H1 (cell line): ENCODE results near the gene UMODL1. TPM values are rescaled to one million over a fixed set of nuclear protein-coding genes. Genes with fewer than 3 reads are reported as not detected.

Experiments used
- CTCF ChIA-PET: fragments of 300-600 bp; sonication (Branson Sonifier 250); formaldehyde crosslinking; loops from one replicate; lab custom pipeline; 2021; ENCODE audit not compliant: partially characterized antibody; lab: Charles Lee
- POLR2A ChIA-PET: fragments of 300-600 bp; sonication (Branson Sonifier 250); formaldehyde crosslinking; loops from one replicate; lab custom pipeline; 2021; ENCODE audit warnings: inconsistent platforms; ENCODE audit not compliant: partially characterized antibody; lab: Charles Lee
- DNase-seq, 2 experiments: peaks; one replicate each; pipeline versions ENCODE4 v3.0.0 to v3.0.0-alpha.2; 2010 to 2022; ENCODE audit warnings: low spot score in 2 of 2, low read depth in 1 of 2, mixed read lengths in 1 of 2
- FAIRE-seq: peaks from 2 replicates; lab custom pipeline; 2011; peaks lifted over from hg19 to GRCh38; lab: Jason Lieb, UNC
- H2AFZ ChIP-seq: 2 replicates; pipeline ENCODE4 v1.8.1; 2012; ENCODE audit warnings: low read length, inconsistent platforms
- H2AK5ac ChIP-seq: 2 replicates; pipeline ENCODE4 v1.6.1; 2013; ENCODE audit warnings: low read depth, low read length
- H2BK120ac ChIP-seq: replicated peaks from 2 replicates; pipeline ENCODE3; 2013; ENCODE audit warnings: low read depth, low read length, inconsistent platforms
- H2BK12ac ChIP-seq: 2 replicates; pipeline ENCODE4 v1.6.1; 2013; ENCODE audit warnings: low read depth, low read length
- H2BK15ac ChIP-seq: 2 replicates; pipeline ENCODE4 v1.6.1; 2013; ENCODE audit warnings: low read length
- H2BK20ac ChIP-seq: 2 replicates; pipeline ENCODE4 v1.6.1; 2013; ENCODE audit warnings: low read length
- H2BK5ac ChIP-seq: 2 replicates; pipeline ENCODE4 v1.6.1; 2013; ENCODE audit warnings: low read depth, low read length
- H3K14ac ChIP-seq: 2 replicates; pipeline ENCODE4 v1.6.1; 2013; ENCODE audit warnings: inconsistent platforms; ENCODE audit not compliant: insufficient read length
- H3K18ac ChIP-seq: 2 replicates; pipeline ENCODE4 v1.6.1; 2013; ENCODE audit warnings: low read length; ENCODE audit errors: extremely low read depth
- H3K23ac ChIP-seq: 2 replicates; pipeline ENCODE4 v1.6.1; 2013; ENCODE audit warnings: inconsistent platforms; ENCODE audit not compliant: insufficient read length
- H3K23me2 ChIP-seq: 2 replicates; pipeline ENCODE4 v1.6.1; 2013; ENCODE audit warnings: low read depth, low read length
- H3K27ac ChIP-seq: 2 replicates; pipeline ENCODE4 v1.6.1; 2011; ENCODE audit warnings: low read depth, low read length, inconsistent platforms
- H3K27me3 ChIP-seq, 4 experiments: replicated peaks in 1 of 4; 1 replicate in 1 of 4; 2 replicates in 3 of 4; pipeline versions ENCODE4 v1.6.1 to v1.8.1; 2011 to 2013; ENCODE audit warnings: low read length in 3 of 4, mild to moderate bottlenecking in 3 of 4, inconsistent platforms in 2 of 4, mixed read lengths in 2 of 4, moderate library complexity in 1 of 4; ENCODE audit not compliant: control insufficient read depth in 3 of 4, insufficient read depth in 3 of 4; ENCODE audit errors: extremely low read depth in 1 of 4
- H3K36me3 ChIP-seq, 4 experiments: 2 replicates each; pipeline versions ENCODE4 v1.6.1 to v1.8.1; 2011 to 2013; ENCODE audit warnings: mild to moderate bottlenecking in 4 of 4, low read length in 3 of 4, moderate library complexity in 2 of 4, control low read depth in 1 of 4, inconsistent platforms in 1 of 4; ENCODE audit not compliant: insufficient read depth in 4 of 4, control insufficient read depth in 2 of 4
- H3K4ac ChIP-seq: replicated peaks from 2 replicates; pipeline ENCODE3; 2013; ENCODE audit warnings: low read length, low read depth, mixed read lengths, inconsistent platforms; ENCODE audit not compliant: insufficient read length
- H3K4me1 ChIP-seq, 4 experiments: replicated peaks in 1 of 4; 1 replicate in 1 of 4; 2 replicates in 3 of 4; pipeline versions ENCODE4 v1.6.1 to v1.8.1; 2011 to 2013; ENCODE audit warnings: low read length in 3 of 4, inconsistent platforms in 2 of 4, mixed read lengths in 1 of 4; ENCODE audit not compliant: insufficient read depth in 4 of 4, control insufficient read depth in 3 of 4
- H3K4me2 ChIP-seq, 2 experiments: 2 replicates each; pipeline versions ENCODE4 v1.6.1 to v1.8.1; 2011 to 2013; ENCODE audit warnings: low read depth in 2 of 2, low read length in 2 of 2, control low read depth in 1 of 2, inconsistent platforms in 1 of 2, mild to moderate bottlenecking in 1 of 2; ENCODE audit not compliant: insufficient read depth in 1 of 2
- H3K4me3 ChIP-seq, 4 experiments: fragments of 200-600, 300-600 bp in 1 of 4; sonication (generic), shearing (Covaris generic), sonication (Bioruptor Twin) in 1 of 4; 2 replicates each; pipeline versions ENCODE4 v1.5.1 to v1.8.1; 2011 to 2016; ENCODE audit warnings: low read length in 4 of 4, low read depth in 3 of 4, control low read depth in 2 of 4, inconsistent platforms in 2 of 4, mild to moderate bottlenecking in 2 of 4, mixed read lengths in 1 of 4, moderate library complexity in 1 of 4; ENCODE audit not compliant: insufficient read depth in 2 of 4; ENCODE audit errors: extremely low read depth in 1 of 4
- H3K56ac ChIP-seq: replicated peaks from 2 replicates; pipeline ENCODE3; 2013; ENCODE audit warnings: low read depth, mild to moderate bottlenecking, mixed read lengths, low read length, inconsistent platforms; ENCODE audit not compliant: insufficient read length
- H3K79me1 ChIP-seq: 2 replicates; pipeline ENCODE4 v1.6.1; 2013; ENCODE audit warnings: low read depth, low read length, control low read depth
- H3K79me2 ChIP-seq, 2 experiments: 2 replicates each; pipeline versions ENCODE4 v1.6.1 to v1.8.1; 2012 to 2013; ENCODE audit warnings: low read length in 2 of 2, mild to moderate bottlenecking in 2 of 2, inconsistent platforms in 1 of 2; ENCODE audit not compliant: insufficient read depth in 2 of 2, control insufficient read depth in 1 of 2
- H3K9ac ChIP-seq, 4 experiments: replicated peaks in 1 of 4; 1 replicate in 1 of 4; 2 replicates in 3 of 4; pipeline versions ENCODE4 v1.6.1 to v1.8.1; 2011 to 2013; ENCODE audit warnings: low read depth in 3 of 4, low read length in 3 of 4, control low read depth in 2 of 4, mild to moderate bottlenecking in 2 of 4, moderate library complexity in 2 of 4, inconsistent platforms in 1 of 4; ENCODE audit errors: extremely low read depth in 1 of 4
- H3K9me3 ChIP-seq, 2 experiments: 2 replicates each; pipeline versions ENCODE4 v1.6.1 to v1.8.1; 2012 to 2013; ENCODE audit warnings: mild to moderate bottlenecking in 2 of 2, moderate library complexity in 2 of 2, control low read depth in 1 of 2, inconsistent platforms in 1 of 2, low read depth in 1 of 2, low read length in 1 of 2, mixed read lengths in 1 of 2; ENCODE audit not compliant: insufficient read depth in 2 of 2
- H4K20me1 ChIP-seq, 2 experiments: replicated peaks in 1 of 2; 2 replicates each; pipeline versions ENCODE3 to v1.8.1; 2011 to 2013; ENCODE audit warnings: inconsistent platforms in 2 of 2, low read length in 2 of 2, mild to moderate bottlenecking in 1 of 2; ENCODE audit not compliant: insufficient read depth in 2 of 2, control insufficient read depth in 1 of 2
- H4K5ac ChIP-seq: 2 replicates; pipeline ENCODE4 v1.6.1; 2013; ENCODE audit warnings: low read length, low read depth, mixed read lengths, inconsistent platforms; ENCODE audit not compliant: insufficient read length
- H4K8ac ChIP-seq: 2 replicates; pipeline ENCODE4 v1.8.0; 2013; ENCODE audit warnings: mild to moderate bottlenecking, moderate library complexity, low read length, inconsistent platforms; ENCODE audit not compliant: insufficient read depth; ENCODE audit errors: extremely low read depth
- H4K91ac ChIP-seq: replicated peaks from 2 replicates; pipeline ENCODE3; 2013; ENCODE audit warnings: low read length, mixed read lengths, inconsistent platforms; ENCODE audit not compliant: insufficient read length
- BCL11A ChIP-seq, 2 experiments: IDR thresholded peaks; one replicate each; pipeline ENCODE4 v1.6.1; 2011; ENCODE audit warnings: low read depth in 2 of 2, low read length in 2 of 2, mild to moderate bottlenecking in 2 of 2
- CBX8 ChIP-seq: fragments of 300-800, 300-1000 bp; sonication (generic); IDR thresholded peaks from 2 replicates; pipeline ENCODE4 v1.7.1; 2016; ENCODE audit warnings: low read depth, low read length, borderline replicate concordance
- EZH2 ChIP-seq: fragments of 200-600 bp; sonication (generic); IDR thresholded peaks from 2 replicates; pipeline ENCODE4 v1.7.1; 2012; ENCODE audit warnings: low read depth, mild to moderate bottlenecking, moderate library complexity, low read length, inconsistent platforms; ENCODE audit not compliant: severe bottlenecking
- JUND ChIP-seq: IDR thresholded peaks from 2 replicates; pipeline ENCODE4 v1.6.1; 2011; ENCODE audit warnings: mild to moderate bottlenecking, improper control_type of control experiment, low read length
- KDM1A ChIP-seq: fragments of 200-600, 300-600 bp; sonication (generic); IDR thresholded peaks from 2 replicates; pipeline ENCODE4 v1.7.1; 2016; ENCODE audit warnings: mild to moderate bottlenecking, low read length, borderline replicate concordance
- NANOG ChIP-seq: IDR thresholded peaks from 2 replicates; pipeline ENCODE4 v1.6.1; 2011; ENCODE audit warnings: low read length, low read depth, mild to moderate bottlenecking, inconsistent platforms; ENCODE audit not compliant: insufficient read depth, poor library complexity, severe bottlenecking
- RNF2 ChIP-seq: fragments of 200-900, 300-1000 bp; sonication (generic); IDR thresholded peaks from 2 replicates; pipeline ENCODE4 v1.7.1; 2016; ENCODE audit warnings: borderline replicate concordance, low read depth, mild to moderate bottlenecking, antibody characterized with exemption, low read length; ENCODE audit not compliant: poor library complexity, severe bottlenecking; ENCODE audit errors: missing control alignments
- WGBS, 2 experiments: shearing (Covaris generic) in 1 of 2; methylation state at CpG; one replicate each; pipeline versions ENCODE4 v1.1.6 to v1.1.7; 2013 to 2015; ENCODE audit warnings: low lambda C conversion rate in 2 of 2, mixed read lengths in 2 of 2, inconsistent platforms in 1 of 2, low coverage in 1 of 2, missing lambda C conversion rate in 1 of 2; ENCODE audit not compliant: insufficient replicate concordance in 2 of 2, insufficient coverage in 1 of 2, insufficient read length in 1 of 2; ENCODE audit errors: extremely low coverage in 1 of 2, missing lambda C conversion rate in 1 of 2; 5-methylcytosine and 5-hydroxymethylcytosine counted together
- polyA plus RNA-seq, 7 experiments: library from polyadenylated mRNA; depleted of rRNA in 3 of 7; stranded (reverse) in 5 of 7; unstranded in 2 of 7; fragments of >200 nt in 5 of 7; fragments of 200-250 nt in 2 of 7; gene quantifications; 1 replicate in 5 of 7; 2 replicates in 1 of 7; 4 replicates in 1 of 7; pipeline versions ENCODE4 v1.2.1 to v1.2.3, GENCODE V29; 2011 to 2013; ENCODE audit warnings: missing spikeins in 2 of 7, mixed read lengths in 2 of 7
- total RNA-seq: library from RNA; stranded (reverse); fragmentation: NEBNext Ultra II Directional; extraction: Animal tissue kit (Norgen Biotek cat#: 25700); gene quantifications from 2 replicates; pipeline ENCODE4 v1.2.1, GENCODE V29; 2021
- TF ChIP-seq, protein P1 (sequence below), 3 experiments: IDR thresholded peaks; 1 replicate in 2 of 3; 2 replicates in 1 of 3; pipeline versions ENCODE4 v1.5.1 to v1.6.1; 2011; ENCODE audit warnings: low read length in 3 of 3, mild to moderate bottlenecking in 3 of 3, inconsistent platforms in 2 of 3, low read depth in 1 of 3, moderate library complexity in 1 of 3; ENCODE audit not compliant: insufficient read depth in 1 of 3; ENCODE audit errors: control extremely low read depth in 1 of 3

Gene UMODL1
- total and polyA plus RNA-seq, 2 of the 8 experiments (the other 6 are each of a cell fraction or from before 2014, with no cell fraction given): not detected

DNA sequence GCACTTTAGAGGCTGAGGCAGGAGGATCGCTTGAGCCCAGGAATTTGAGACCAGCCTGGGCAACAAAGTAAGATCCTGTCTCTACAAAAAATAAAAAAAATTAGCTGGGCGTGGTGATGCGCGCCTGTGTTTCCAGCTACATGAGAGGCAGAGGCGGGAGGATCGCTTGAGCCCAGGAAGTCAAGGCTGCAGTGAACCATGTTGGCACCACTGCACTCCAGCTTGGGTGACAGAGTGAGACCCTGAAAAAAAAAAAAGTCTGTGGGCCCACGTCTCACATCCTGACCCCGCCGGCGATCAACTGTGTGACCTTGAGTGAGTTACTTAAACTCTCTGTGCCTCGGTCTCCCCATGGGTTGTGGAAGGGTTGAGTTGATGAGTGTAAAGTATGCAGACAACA lies 48.2 kb upstream of the UMODL1 start:
- no peak for FAIRE-seq
- Histone ChIP-seq H3K4me3 (no peak overlapping the region), H4K8ac (no peak overlapping the region; the same call in 1 of the 2 replicates), H2BK12ac (no peak overlapping the region; the same call in 1 of the 2 replicates), H4K5ac (no peak overlapping the region), H2BK5ac (no peak overlapping the region), H2AFZ (no peak overlapping the region), H3K23me2 (peaks cover 10% of the 10 kb centered on the region; the same call in 1 of the 2 replicates), H3K14ac (no peak overlapping the region), H3K36me3 (no peaks in the 10 kb centered on the region), H2BK20ac (no peak overlapping the region), H3K23ac (no peak overlapping the region), H3K18ac (no peak overlapping the region), H3K4me2 (no peak overlapping the region), H3K79me1 (no peaks in the 10 kb centered on the region), H3K27me3 (no peaks in the 10 kb centered on the region; a peak in 3 of 7 replicates), H3K4me1 (peaks cover 2 to 11% (median 5%) of the 10 kb centered on the region in 4 experiments; a peak in 6 of 7 replicates), H2AK5ac (no peak overlapping the region), H3K4ac (no peak overlapping the region), H3K9me3 (no peaks in the 10 kb centered on the region), H2BK15ac (no peak overlapping the region), H3K9ac (no peak overlapping the region), H3K79me2 (no peaks in the 10 kb centered on the region), H4K20me1 (peaks cover 0 to 7% of the 10 kb centered on the region in 2 experiments), H4K91ac (no peak overlapping the region), H2BK120ac (no peak overlapping the region), H3K56ac (no peak overlapping the region), H3K27ac (no peak overlapping the region)
- ChIA-PET POLR2A (no interaction called here), CTCF (interaction anchor here (0.6 to 1.9 kb wide), 2 partner anchors 60 to 150 kb away, joined by 3 to 4 read pairs; no protein-coding TSS in a partner anchor)
- no peak for TF ChIP-seq BCL11A (IDR thresholded peaks at IDR 0.05; ENCODE audit: low read depth in 2 of 2, low read length in 2 of 2)
- no peak for TF ChIP-seq NANOG
- TF ChIP-seq KDM1A: no peak
- TF ChIP-seq JUND: no peak
- TF ChIP-seq EZH2: no peak
- TF ChIP-seq, protein P1, sequence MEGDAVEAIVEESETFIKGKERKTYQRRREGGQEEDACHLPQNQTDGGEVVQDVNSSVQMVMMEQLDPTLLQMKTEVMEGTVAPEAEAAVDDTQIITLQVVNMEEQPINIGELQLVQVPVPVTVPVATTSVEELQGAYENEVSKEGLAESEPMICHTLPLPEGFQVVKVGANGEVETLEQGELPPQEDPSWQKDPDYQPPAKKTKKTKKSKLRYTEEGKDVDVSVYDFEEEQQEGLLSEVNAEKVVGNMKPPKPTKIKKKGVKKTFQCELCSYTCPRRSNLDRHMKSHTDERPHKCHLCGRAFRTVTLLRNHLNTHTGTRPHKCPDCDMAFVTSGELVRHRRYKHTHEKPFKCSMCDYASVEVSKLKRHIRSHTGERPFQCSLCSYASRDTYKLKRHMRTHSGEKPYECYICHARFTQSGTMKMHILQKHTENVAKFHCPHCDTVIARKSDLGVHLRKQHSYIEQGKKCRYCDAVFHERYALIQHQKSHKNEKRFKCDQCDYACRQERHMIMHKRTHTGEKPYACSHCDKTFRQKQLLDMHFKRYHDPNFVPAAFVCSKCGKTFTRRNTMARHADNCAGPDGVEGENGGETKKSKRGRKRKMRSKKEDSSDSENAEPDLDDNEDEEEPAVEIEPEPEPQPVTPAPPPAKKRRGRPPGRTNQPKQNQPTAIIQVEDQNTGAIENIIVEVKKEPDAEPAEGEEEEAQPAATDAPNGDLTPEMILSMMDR (IDR thresholded peaks at IDR 0.05; ENCODE audit: control extremely low read depth in 1 of 3, insufficient read depth in 1 of 3, low read depth in 1 of 3, low read length in 3 of 3): no peak
- no peak for TF ChIP-seq CBX8
- no peak for TF ChIP-seq RNF2
- 97% methylated on average over 11 of the region's 11 CpGs; no CpG with 5 or more reads in 1 of the 2 experiments for WGBS, 2 experiments
- DNase-seq: no peak
